Gastroesophageal sphincter (tissue), 4 donors: ENCODE measurements around the gene RPS6KB1. TPM values are rescaled to one million over a fixed set of nuclear protein-coding genes. Genes with fewer than 3 reads are reported as not detected.
"Not testable (repeated sequence)": the region's sequence is repeated elsewhere in the genome, so short reads cannot be mapped to it uniquely, and the experiment has no call there.

Experiments
- ATAC-seq: fragments of 150-250 bp; one replicate; pipeline ENCODE4 v1.9.1; 2016; ENCODE audit warnings: mild to moderate bottlenecking, moderate library complexity
- H3K27ac ChIP-seq, 4 donors: fragments of 200-600 bp; sonication (generic) in 3 of 4; 1 replicate in 3 of 4; 2 replicates in 1 of 4; pipeline ENCODE4 v1.5.1; 2016 to 2019
- H3K27me3 ChIP-seq: fragments of 200-600 bp; sonication (generic); one replicate; pipeline ENCODE4 v1.5.1; 2019
- H3K36me3 ChIP-seq, 2 donors: fragments of 200-600 bp; sonication (generic); one replicate each; pipeline ENCODE4 v1.5.1; 2019; ENCODE audit warnings: control low read depth in 1 of 2
- H3K4me1 ChIP-seq, 3 donors: fragments of 200-600 bp; sonication (generic); 1 replicate in 2 of 3; 2 replicates in 1 of 3; pipeline ENCODE4 v1.5.1; 2016 to 2019; ENCODE audit warnings: control low read depth in 2 of 3
- H3K4me3 ChIP-seq, 2 donors: fragments of 200-600 bp; sonication (generic); one replicate each; pipeline ENCODE4 v1.5.1; 2019; ENCODE audit warnings: mild to moderate bottlenecking in 1 of 2, moderate library complexity in 1 of 2
- H3K9me3 ChIP-seq, 3 donors: fragments of 200-600 bp; sonication (generic); one replicate each; pipeline ENCODE4 v1.5.1; 2017 to 2019; ENCODE audit warnings: control low read depth in 2 of 3
- EP300 ChIP-seq: sonication (generic); formaldehyde crosslinking; IDR thresholded peaks from one replicate; pipeline ENCODE4 v1.6.1; 2017; ENCODE audit warnings: antibody characterized with exemption, mild to moderate bottlenecking
- POLR2A ChIP-seq, 2 donors: fragments of 450-650 bp; IDR thresholded peaks; one replicate each; pipeline ENCODE4 v1.6.1; 2017; ENCODE audit warnings: antibody characterized with exemption in 2 of 2, mild to moderate bottlenecking in 2 of 2, moderate library complexity in 1 of 2
- POLR2AphosphoS5 ChIP-seq: sonication (generic); formaldehyde crosslinking; IDR thresholded peaks from one replicate; pipeline ENCODE4 v1.6.1; 2017; ENCODE audit warnings: antibody characterized with exemption
- WGBS, 2 donors: methylation state at CpG; one replicate each; pipeline ENCODE4 v1.1.5; 2018; ENCODE audit warnings: low coverage in 1 of 2; 5-methylcytosine and 5-hydroxymethylcytosine counted together
- total RNA-seq, 4 donors: library from RNA; depleted of rRNA; stranded (reverse); fragments of >200 nt; gene quantifications; one replicate each; pipeline ENCODE4 v1.1.0, GENCODE V29; 2016
- TF ChIP-seq, protein P1 (sequence below), 4 experiments: fragments of 200-600 bp in 2 of 4; fragments of 450-650 bp in 2 of 4; sonication (generic) in 1 of 4; IDR thresholded peaks; one replicate each; pipeline ENCODE4 v1.5.1; 2017 to 2019; ENCODE audit warnings: antibody characterized with exemption in 4 of 4, mild to moderate bottlenecking in 2 of 4, moderate library complexity in 2 of 4

Gene RPS6KB1
- total RNA-seq, 4 donors from 2014 or later: 19.2 to 36.3 (median 27.6) TPM

DNA sequence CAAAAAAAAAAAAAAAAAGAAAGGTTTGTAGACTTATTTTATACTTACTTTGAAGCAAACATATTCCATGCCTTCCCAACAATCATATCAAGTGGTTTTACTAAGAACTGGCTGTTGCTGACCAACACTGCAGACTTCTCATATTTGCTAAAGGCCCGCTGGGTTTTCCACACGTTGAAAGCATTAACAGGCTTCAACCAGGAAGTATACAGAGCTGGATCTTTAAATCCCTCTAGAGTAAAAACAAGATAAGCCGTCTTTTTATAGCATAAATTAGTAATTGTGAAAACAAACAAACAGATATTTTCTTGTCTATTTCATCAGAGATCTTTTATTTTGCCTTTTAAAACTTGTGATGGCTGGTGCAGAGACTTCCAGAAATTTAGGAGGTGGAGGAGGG is 29.3 kb upstream of the RPS6KB1 start:
- TF ChIP-seq, protein P1, sequence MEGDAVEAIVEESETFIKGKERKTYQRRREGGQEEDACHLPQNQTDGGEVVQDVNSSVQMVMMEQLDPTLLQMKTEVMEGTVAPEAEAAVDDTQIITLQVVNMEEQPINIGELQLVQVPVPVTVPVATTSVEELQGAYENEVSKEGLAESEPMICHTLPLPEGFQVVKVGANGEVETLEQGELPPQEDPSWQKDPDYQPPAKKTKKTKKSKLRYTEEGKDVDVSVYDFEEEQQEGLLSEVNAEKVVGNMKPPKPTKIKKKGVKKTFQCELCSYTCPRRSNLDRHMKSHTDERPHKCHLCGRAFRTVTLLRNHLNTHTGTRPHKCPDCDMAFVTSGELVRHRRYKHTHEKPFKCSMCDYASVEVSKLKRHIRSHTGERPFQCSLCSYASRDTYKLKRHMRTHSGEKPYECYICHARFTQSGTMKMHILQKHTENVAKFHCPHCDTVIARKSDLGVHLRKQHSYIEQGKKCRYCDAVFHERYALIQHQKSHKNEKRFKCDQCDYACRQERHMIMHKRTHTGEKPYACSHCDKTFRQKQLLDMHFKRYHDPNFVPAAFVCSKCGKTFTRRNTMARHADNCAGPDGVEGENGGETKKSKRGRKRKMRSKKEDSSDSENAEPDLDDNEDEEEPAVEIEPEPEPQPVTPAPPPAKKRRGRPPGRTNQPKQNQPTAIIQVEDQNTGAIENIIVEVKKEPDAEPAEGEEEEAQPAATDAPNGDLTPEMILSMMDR (IDR thresholded peaks at IDR 0.05): no peak
- TF ChIP-seq POLR2A (IDR thresholded peaks at IDR 0.05): no peak
- TF ChIP-seq POLR2AphosphoS5: no peak
- TF ChIP-seq EP300: no peak
- Histone ChIP-seq H3K27ac (no peak overlapping the region), H3K27me3 (no peaks in the 10 kb centered on the region), H3K4me1 (no peaks in the 10 kb centered on the region), H3K36me3 (peaks cover 0 to 60% of the 10 kb centered on the region in 2 donors), H3K4me3 (no peak overlapping the region), H3K9me3 (no peaks in the 10 kb centered on the region)
- 72 to 80% methylated on average over 3 of the region's 3 CpGs for WGBS, 2 donors
- no peak for ATAC-seq

DNA sequence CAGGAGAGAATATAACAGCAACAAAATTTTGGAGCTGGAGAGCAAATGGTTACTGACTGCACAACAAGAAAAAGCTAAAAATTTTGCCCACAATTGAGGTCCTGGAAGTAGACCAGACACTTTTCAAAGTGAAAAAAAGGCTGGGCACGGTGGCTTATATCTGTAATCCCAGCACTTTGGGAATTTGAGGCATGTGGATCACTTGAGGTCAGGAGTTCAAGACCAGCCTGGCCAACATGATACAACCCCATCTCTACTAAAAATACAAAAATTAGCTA is 23.0 kb upstream of the RPS6KB1 start:
- TF ChIP-seq POLR2A (IDR thresholded peaks at IDR 0.05) (no peak), EP300 (no peak), POLR2AphosphoS5 (no peak)
- TF ChIP-seq, protein P1 (IDR thresholded peaks at IDR 0.05): no peak
- H3K36me3 ChIP-seq: peaks cover 0 to 51% of the 10 kb centered on the region in 2 donors
- 21% methylated on average over 1 of the region's 1 CpG; no CpG with 5 or more reads in 1 of the 2 donors for WGBS, 2 donors
- H3K4me1 ChIP-seq: no peaks in the 10 kb centered on the region
- no peak overlapping the region for H3K27ac ChIP-seq
- no peaks in the 10 kb centered on the region for H3K9me3 ChIP-seq
- no peaks in the 10 kb centered on the region for H3K27me3 ChIP-seq
- H3K4me3 ChIP-seq: no peak overlapping the region
- no peak for ATAC-seq

DNA sequence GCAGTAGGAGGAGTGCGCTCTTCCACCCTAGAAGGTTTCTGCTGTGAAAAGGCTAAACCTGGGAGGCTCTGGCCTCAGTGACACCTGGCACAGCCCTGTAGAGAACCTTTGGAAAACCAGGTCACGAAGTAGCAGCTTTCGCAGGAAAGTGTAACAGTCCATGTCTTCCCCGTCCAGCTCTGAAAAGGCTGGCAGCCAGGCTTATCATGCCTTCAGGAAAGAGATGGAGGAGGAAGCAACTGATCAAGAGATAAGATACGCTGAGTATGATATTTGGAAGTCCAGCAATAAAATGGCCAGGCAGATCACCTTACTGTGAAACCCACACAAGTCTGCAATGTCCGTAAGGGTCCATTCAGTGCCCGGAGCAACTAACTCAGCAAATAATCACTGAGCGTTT is 22.4 kb upstream of the RPS6KB1 start:
- ATAC-seq: no peak
- no peaks in the 10 kb centered on the region for H3K27me3 ChIP-seq
- WGBS, 2 donors: 85 to 94% methylated on average over 5 to 6 of the region's 8 CpGs
- TF ChIP-seq, protein P1 (IDR thresholded peaks at IDR 0.05): no peak
- TF ChIP-seq EP300 (no peak), POLR2AphosphoS5 (no peak), POLR2A (IDR thresholded peaks at IDR 0.05) (no peak)
- no peaks in the 10 kb centered on the region for H3K9me3 ChIP-seq
- no peaks in the 10 kb centered on the region for H3K4me1 ChIP-seq
- peaks cover 0 to 51% of the 10 kb centered on the region in 2 donors for H3K36me3 ChIP-seq
- H3K27ac ChIP-seq: no peak overlapping the region
- H3K4me3 ChIP-seq: no peak overlapping the region

DNA sequence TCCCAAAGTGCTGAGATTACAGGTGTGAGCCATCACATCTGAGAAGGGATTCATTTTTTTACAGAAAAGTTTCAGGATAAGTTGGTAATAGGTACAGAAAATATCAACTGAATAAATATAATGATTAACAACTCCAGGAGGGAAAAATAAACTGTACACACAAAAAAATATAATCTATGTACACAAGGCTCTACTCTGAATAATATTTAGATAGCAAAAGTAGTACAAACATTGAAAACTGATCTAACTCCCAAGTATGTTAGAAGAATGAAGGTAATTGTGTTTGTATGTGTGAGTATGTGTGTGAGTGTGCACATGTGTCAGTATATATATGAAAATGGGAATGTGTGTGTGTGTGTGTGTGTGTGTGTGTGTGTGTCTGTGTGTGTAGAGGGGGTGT is 20.6 kb upstream of the RPS6KB1 start:
- no peaks in the 10 kb centered on the region for H3K4me1 ChIP-seq
- no peak overlapping the region for H3K4me3 ChIP-seq
- no peak for ATAC-seq
- peaks cover 0 to 66% of the 10 kb centered on the region in 2 donors for H3K36me3 ChIP-seq
- no peaks in the 10 kb centered on the region for H3K27me3 ChIP-seq
- H3K9me3 ChIP-seq: no peaks in the 10 kb centered on the region
- no peak overlapping the region for H3K27ac ChIP-seq
- TF ChIP-seq, protein P1 (IDR thresholded peaks at IDR 0.05): no peak
- TF ChIP-seq POLR2AphosphoS5 (no peak), POLR2A (IDR thresholded peaks at IDR 0.05) (no peak), EP300 (no peak)

DNA sequence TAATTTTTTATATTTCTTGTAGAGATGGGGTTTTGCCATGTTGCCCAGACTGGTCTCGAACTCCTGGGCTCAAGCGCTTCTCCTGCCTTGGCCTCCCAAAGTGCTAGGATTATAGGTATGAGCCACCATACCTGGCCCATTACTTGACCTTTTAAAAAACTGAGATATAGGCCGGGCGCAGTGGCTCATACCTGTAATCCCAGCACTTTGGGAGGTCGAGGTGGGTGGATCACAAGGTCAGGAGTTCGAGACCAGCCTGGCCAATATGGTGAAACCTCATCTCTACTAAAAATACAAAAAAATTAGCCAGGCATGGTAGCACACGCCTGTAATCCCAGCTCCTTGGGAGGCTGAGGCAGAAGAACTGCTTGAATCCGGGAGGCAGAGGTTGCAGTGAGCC is 19.5 kb upstream of the RPS6KB1 start:
- H3K9me3 ChIP-seq, H3K27ac ChIP-seq, H3K4me1 ChIP-seq, H3K27me3 ChIP-seq, H3K4me3 ChIP-seq, ATAC-seq: not testable (repeated sequence)
- H3K36me3 ChIP-seq: peaks cover 0 to 72% of the 10 kb centered on the region in 2 donors
- WGBS, 2 donors: 92 to 95% methylated on average over 2 to 4 of the region's 8 CpGs

DNA sequence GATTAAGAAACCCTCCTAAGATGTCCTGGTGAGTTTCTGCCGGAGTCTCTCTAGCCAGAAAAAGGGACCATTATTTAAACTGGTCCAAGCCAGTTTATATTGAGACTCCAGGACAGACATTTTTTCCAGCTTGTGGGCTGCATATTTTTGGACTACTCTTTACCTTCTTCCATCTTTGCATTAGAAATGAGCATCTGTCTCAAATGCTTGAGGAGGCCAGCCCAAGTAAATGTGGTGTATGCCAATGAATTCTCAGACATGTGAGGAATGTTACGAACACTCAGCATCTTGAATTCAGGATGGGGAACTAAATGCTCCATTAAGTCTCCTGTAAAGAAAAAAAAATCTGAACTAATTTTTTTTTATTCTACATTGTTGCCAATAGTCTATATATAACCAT is 18.5 kb upstream of the RPS6KB1 start:
- Histone ChIP-seq H3K27me3 (no peaks in the 10 kb centered on the region), H3K4me1 (no peaks in the 10 kb centered on the region), H3K27ac (no peak overlapping the region), H3K4me3 (no peak overlapping the region), H3K9me3 (no peaks in the 10 kb centered on the region), H3K36me3 (peaks cover 0 to 82% of the 10 kb centered on the region in 2 donors)
- no peak for TF ChIP-seq POLR2A (IDR thresholded peaks at IDR 0.05)
- no peak for TF ChIP-seq POLR2AphosphoS5
- no peak for TF ChIP-seq EP300
- TF ChIP-seq, protein P1 (IDR thresholded peaks at IDR 0.05): no peak
- WGBS, 2 donors: 67 to 94% methylated on average over 1 to 2 of the region's 2 CpGs
- no peak for ATAC-seq
